Liver (tissue), 9 donors: Measurements from ENCODE around the gene EMX2. TPM values are rescaled to one million over a fixed set of nuclear protein-coding genes. Genes with fewer than 3 reads are reported as not detected.

Source experiments
- DNase-seq: peaks from one replicate; pipeline ENCODE4 v3.0.0-alpha.2; 2017; ENCODE audit warnings: low spot score
- H3K27ac ChIP-seq, 2 donors: one replicate each; pipeline ENCODE4 v1.7.0; 2013; ENCODE audit warnings: inconsistent platforms in 2 of 2, low read length in 2 of 2, control low read depth in 1 of 2, low read depth in 1 of 2, mild to moderate bottlenecking in 1 of 2
- H3K27me3 ChIP-seq, 4 donors: one replicate each; pipeline versions ENCODE4 v1.6.1 to v1.7.0; 2013; ENCODE audit warnings: low read length in 3 of 4, inconsistent platforms in 1 of 4, mild to moderate bottlenecking in 1 of 4, moderate library complexity in 1 of 4; ENCODE audit not compliant: control insufficient read depth in 4 of 4, insufficient read depth in 4 of 4
- H3K36me3 ChIP-seq, 4 donors: one replicate each; pipeline versions ENCODE4 v1.6.1 to v1.7.0; 2013; ENCODE audit warnings: low read length in 3 of 4, mild to moderate bottlenecking in 3 of 4, low read depth in 1 of 4, moderate library complexity in 1 of 4; ENCODE audit not compliant: control insufficient read depth in 4 of 4, insufficient read depth in 3 of 4
- H3K4me1 ChIP-seq, 4 donors: one replicate each; pipeline versions ENCODE4 v1.6.1 to v1.7.0; 2013; ENCODE audit warnings: low read length in 3 of 4, mild to moderate bottlenecking in 3 of 4, moderate library complexity in 1 of 4; ENCODE audit not compliant: control insufficient read depth in 4 of 4, insufficient read depth in 4 of 4
- H3K4me3 ChIP-seq, 3 donors: one replicate each; pipeline versions ENCODE4 v1.6.1 to v1.7.0; 2013; ENCODE audit warnings: low read length in 3 of 3, control low read depth in 1 of 3, low read depth in 1 of 3, mild to moderate bottlenecking in 1 of 3
- H3K9ac ChIP-seq, 2 donors: one replicate each; pipeline ENCODE4 v1.7.0; 2013; ENCODE audit warnings: low read length in 2 of 2, mild to moderate bottlenecking in 2 of 2, moderate library complexity in 2 of 2, control low read depth in 1 of 2, low read depth in 1 of 2
- H3K9me3 ChIP-seq, 4 donors: one replicate each; pipeline versions ENCODE4 v1.6.1 to v1.7.0; 2013; ENCODE audit warnings: low read length in 3 of 4; ENCODE audit not compliant: control insufficient read depth in 4 of 4
- CTCF ChIP-seq: fragments of 150-350 bp; IDR thresholded peaks from 2 replicates; pipeline ENCODE4 v1.5.1; 2017; ENCODE audit warnings: improper control_type of control experiment, low read depth, low read length; ENCODE audit not compliant: missing input control
- EGR1 ChIP-seq, 2 donors: IDR thresholded peaks; 2 replicates each; pipeline ENCODE4 v1.6.1; 2016 to 2018; ENCODE audit warnings: antibody characterized with exemption in 2 of 2, low read depth in 2 of 2
- FOXA1 ChIP-seq: IDR thresholded peaks from 2 replicates; pipeline ENCODE4 v1.6.1; 2016; ENCODE audit warnings: antibody characterized with exemption
- FOXA2 ChIP-seq: IDR thresholded peaks from 2 replicates; pipeline ENCODE4 v1.6.1; 2016; ENCODE audit warnings: antibody characterized with exemption
- GABPA ChIP-seq, 2 donors: IDR thresholded peaks in 1 of 2; conservative IDR thresholded peaks in 1 of 2; 2 replicates each; pipeline ENCODE4 v1.6.1; 2016; ENCODE audit warnings: antibody characterized with exemption in 2 of 2, mild to moderate bottlenecking in 1 of 2, moderate library complexity in 1 of 2
- HNF4A ChIP-seq, 2 donors: conservative IDR thresholded peaks; 2 replicates each; pipeline ENCODE4 v1.6.1; 2016; ENCODE audit warnings: antibody characterized with exemption in 2 of 2, mild to moderate bottlenecking in 2 of 2
- HNF4G ChIP-seq: IDR thresholded peaks from 2 replicates; pipeline ENCODE4 v1.6.1; 2016; ENCODE audit warnings: antibody characterized with exemption
- NR2F2 ChIP-seq: IDR thresholded peaks from 2 replicates; pipeline ENCODE4 v1.6.1; 2016; ENCODE audit warnings: antibody characterized with exemption
- RAD21 ChIP-seq, 2 donors: IDR thresholded peaks; 2 replicates each; pipeline ENCODE4 v1.6.1; 2016; ENCODE audit warnings: antibody characterized with exemption in 2 of 2, mild to moderate bottlenecking in 2 of 2
- RXRA ChIP-seq, 2 donors: IDR thresholded peaks; 2 replicates each; pipeline ENCODE4 v1.6.1; 2017 to 2018; ENCODE audit warnings: antibody characterized with exemption in 2 of 2, mild to moderate bottlenecking in 1 of 2
- SP1 ChIP-seq: IDR thresholded peaks from 2 replicates; pipeline ENCODE4 v1.6.1; 2018; ENCODE audit warnings: antibody characterized with exemption, mild to moderate bottlenecking
- TAF1 ChIP-seq: conservative IDR thresholded peaks from 2 replicates; pipeline ENCODE4 v1.6.1; 2016; ENCODE audit warnings: antibody characterized with exemption, mild to moderate bottlenecking
- YY1 ChIP-seq: IDR thresholded peaks from 2 replicates; pipeline ENCODE4 v1.6.1; 2016; ENCODE audit warnings: antibody characterized with exemption, mild to moderate bottlenecking
- WGBS: extraction: QIAGEN DNeasy Blood & Tissue Kit; methylation state at CpG from one replicate; pipeline ENCODE4 v1.1.7; 2013; 5-methylcytosine and 5-hydroxymethylcytosine counted together
- polyA plus RNA-seq, 2 donors: library from polyadenylated mRNA; stranded (reverse) in 1 of 2; unstranded in 1 of 2; fragments of 200-250 nt in 1 of 2; fragments of >200 nt in 1 of 2; fragmentation: Nextera tagmentation in 1 of 2; extraction: Ambion mirVana in 1 of 2; gene quantifications; one replicate each; pipeline versions ENCODE4 v1.2.1 to v1.2.3, GENCODE V29; 2013 to 2015
- total RNA-seq, 2 donors: library from RNA; depleted of rRNA; stranded (reverse); fragments of >200 nt; gene quantifications; one replicate each; pipeline ENCODE4 v1.2.3, GENCODE V29; 2014
- TF ChIP-seq, protein P1 (sequence below): IDR thresholded peaks from 2 replicates; pipeline ENCODE4 v1.6.1; 2016; ENCODE audit warnings: antibody characterized with exemption
- TF ChIP-seq, protein P2 (sequence below): IDR thresholded peaks from 2 replicates; pipeline ENCODE4 v1.6.1; 2016; ENCODE audit warnings: antibody characterized with exemption
- TF ChIP-seq, protein P3 (sequence below): IDR thresholded peaks from 2 replicates; pipeline ENCODE4 v1.6.1; 2016; ENCODE audit warnings: antibody characterized with exemption, mild to moderate bottlenecking
- donor health status: healthy.
- donor health status: healthy.
- donor health status: healthy.
- donor health status: healthy.
- donor health status: healthy.

Gene EMX2
- total and polyA plus RNA-seq, 4 donors: not detected

GRCh38 chr10:117555017-117555416 is 12.5 kb downstream of the EMX2 start:
- Histone ChIP-seq H3K4me1 (peaks cover 0 to 4% (median 2%) of the 10 kb centered on the region in 4 donors), H3K27me3 (peaks cover 4 to 26% (median 19%) of the 10 kb centered on the region in 4 donors), H3K9me3 (no peaks in the 10 kb centered on the region), H3K36me3 (no peaks in the 10 kb centered on the region), H3K9ac (no peak overlapping the region), H3K4me3 (no peak overlapping the region), H3K27ac (no peak overlapping the region)
- no peak for DNase-seq
- TF ChIP-seq, protein P1, sequence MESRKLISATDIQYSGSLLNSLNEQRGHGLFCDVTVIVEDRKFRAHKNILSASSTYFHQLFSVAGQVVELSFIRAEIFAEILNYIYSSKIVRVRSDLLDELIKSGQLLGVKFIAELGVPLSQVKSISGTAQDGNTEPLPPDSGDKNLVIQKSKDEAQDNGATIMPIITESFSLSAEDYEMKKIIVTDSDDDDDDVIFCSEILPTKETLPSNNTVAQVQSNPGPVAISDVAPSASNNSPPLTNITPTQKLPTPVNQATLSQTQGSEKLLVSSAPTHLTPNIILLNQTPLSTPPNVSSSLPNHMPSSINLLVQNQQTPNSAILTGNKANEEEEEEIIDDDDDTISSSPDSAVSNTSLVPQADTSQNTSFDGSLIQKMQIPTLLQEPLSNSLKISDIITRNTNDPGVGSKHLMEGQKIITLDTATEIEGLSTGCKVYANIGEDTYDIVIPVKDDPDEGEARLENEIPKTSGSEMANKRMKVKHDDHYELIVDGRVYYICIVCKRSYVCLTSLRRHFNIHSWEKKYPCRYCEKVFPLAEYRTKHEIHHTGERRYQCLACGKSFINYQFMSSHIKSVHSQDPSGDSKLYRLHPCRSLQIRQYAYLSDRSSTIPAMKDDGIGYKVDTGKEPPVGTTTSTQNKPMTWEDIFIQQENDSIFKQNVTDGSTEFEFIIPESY: no peak
- TF ChIP-seq EGR1 (IDR thresholded peaks at IDR 0.05; ENCODE audit: low read depth in 2 of 2) (no peak), FOXA2 (no peak), HNF4G (no peak), RXRA (IDR thresholded peaks at IDR 0.05) (no peak)
- 50% methylated on average over 12 of the region's 12 CpGs for WGBS

DNA sequence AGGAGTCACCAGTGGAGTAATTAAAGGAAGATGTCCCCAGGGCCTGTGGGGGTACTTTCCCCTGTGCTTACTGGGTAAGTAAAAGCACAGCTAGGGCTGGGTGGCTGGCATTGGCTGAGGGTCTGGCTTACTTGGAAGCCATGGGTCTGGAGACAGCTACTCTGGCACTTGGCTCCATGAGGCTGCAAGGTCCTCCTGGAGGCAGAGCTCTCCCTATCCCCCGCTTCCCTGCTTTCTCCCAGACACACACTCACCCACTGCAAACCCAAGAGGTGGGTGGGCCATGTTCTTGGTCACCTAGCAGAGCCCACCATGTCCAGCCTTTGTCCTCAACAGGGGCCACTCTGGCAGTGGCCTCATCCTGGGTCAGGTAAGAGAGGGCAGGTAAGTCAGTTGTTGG is 13.3 kb downstream of the EMX2 start:
- no peak for DNase-seq
- peaks cover 0 to 26% (median 16%) of the 10 kb centered on the region in 4 donors for H3K27me3 ChIP-seq
- H3K4me1 ChIP-seq: peaks cover 0 to 4% (median 2%) of the 10 kb centered on the region in 4 donors
- no peaks in the 10 kb centered on the region for H3K9me3 ChIP-seq
- H3K36me3 ChIP-seq: no peaks in the 10 kb centered on the region
- H3K27ac ChIP-seq: no peak overlapping the region
- no peak for TF ChIP-seq NR2F2
- H3K4me3 ChIP-seq: no peak overlapping the region
- no peak overlapping the region for H3K9ac ChIP-seq
- 90% methylated on average over 1 of the region's 1 CpG for WGBS

DNA sequence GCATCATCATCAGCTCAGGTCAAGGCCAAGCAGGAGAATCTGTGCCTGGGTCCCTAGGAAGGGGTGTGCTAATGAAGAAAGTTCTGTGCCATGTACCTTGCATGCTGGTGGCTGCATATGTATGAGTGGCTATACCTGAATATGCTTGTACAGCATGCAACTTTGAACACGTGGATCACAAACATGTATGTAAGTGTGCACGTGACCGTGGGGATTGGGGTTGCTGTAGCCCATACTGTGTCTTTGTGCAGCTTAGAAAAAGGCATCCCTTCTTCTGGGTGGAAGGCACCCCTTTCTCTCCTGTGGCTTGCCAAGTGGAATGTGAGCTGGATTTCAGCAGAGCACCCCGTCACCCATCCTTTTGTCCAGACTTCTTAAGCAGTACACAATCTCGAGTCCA is 13.8 kb downstream of the EMX2 start:
- peaks cover 0 to 4% (median 2%) of the 10 kb centered on the region in 4 donors for H3K4me1 ChIP-seq
- H3K9ac ChIP-seq: no peak overlapping the region
- H3K27ac ChIP-seq: no peak overlapping the region
- no peak for DNase-seq
- H3K27me3 ChIP-seq: peaks cover 0 to 24% (median 15%) of the 10 kb centered on the region in 4 donors
- TF ChIP-seq HNF4A (conservative IDR thresholded peaks at IDR 0.05): no peak
- TF ChIP-seq, protein P2, sequence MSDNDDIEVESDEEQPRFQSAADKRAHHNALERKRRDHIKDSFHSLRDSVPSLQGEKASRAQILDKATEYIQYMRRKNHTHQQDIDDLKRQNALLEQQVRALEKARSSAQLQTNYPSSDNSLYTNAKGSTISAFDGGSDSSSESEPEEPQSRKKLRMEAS: no peak
- no peak for TF ChIP-seq FOXA1
- no peak for TF ChIP-seq SP1
- no peak for TF ChIP-seq RAD21 (IDR thresholded peaks at IDR 0.05)
- no peak for TF ChIP-seq HNF4G
- TF ChIP-seq CTCF: no peak
- no peak for TF ChIP-seq TAF1
- TF ChIP-seq, protein P3, sequence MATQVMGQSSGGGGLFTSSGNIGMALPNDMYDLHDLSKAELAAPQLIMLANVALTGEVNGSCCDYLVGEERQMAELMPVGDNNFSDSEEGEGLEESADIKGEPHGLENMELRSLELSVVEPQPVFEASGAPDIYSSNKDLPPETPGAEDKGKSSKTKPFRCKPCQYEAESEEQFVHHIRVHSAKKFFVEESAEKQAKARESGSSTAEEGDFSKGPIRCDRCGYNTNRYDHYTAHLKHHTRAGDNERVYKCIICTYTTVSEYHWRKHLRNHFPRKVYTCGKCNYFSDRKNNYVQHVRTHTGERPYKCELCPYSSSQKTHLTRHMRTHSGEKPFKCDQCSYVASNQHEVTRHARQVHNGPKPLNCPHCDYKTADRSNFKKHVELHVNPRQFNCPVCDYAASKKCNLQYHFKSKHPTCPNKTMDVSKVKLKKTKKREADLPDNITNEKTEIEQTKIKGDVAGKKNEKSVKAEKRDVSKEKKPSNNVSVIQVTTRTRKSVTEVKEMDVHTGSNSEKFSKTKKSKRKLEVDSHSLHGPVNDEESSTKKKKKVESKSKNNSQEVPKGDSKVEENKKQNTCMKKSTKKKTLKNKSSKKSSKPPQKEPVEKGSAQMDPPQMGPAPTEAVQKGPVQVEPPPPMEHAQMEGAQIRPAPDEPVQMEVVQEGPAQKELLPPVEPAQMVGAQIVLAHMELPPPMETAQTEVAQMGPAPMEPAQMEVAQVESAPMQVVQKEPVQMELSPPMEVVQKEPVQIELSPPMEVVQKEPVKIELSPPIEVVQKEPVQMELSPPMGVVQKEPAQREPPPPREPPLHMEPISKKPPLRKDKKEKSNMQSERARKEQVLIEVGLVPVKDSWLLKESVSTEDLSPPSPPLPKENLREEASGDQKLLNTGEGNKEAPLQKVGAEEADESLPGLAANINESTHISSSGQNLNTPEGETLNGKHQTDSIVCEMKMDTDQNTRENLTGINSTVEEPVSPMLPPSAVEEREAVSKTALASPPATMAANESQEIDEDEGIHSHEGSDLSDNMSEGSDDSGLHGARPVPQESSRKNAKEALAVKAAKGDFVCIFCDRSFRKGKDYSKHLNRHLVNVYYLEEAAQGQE: no peak
- TF ChIP-seq GABPA (IDR thresholded peaks at IDR 0.05 in 1 of 2, conservative IDR thresholded peaks at IDR 0.05 in 1 of 2): no peak
- TF ChIP-seq, protein P1: no peak
- TF ChIP-seq EGR1 (IDR thresholded peaks at IDR 0.05; ENCODE audit: low read depth in 2 of 2): no peak
- no peak for TF ChIP-seq YY1
- no peak overlapping the region for H3K4me3 ChIP-seq
- WGBS: 75% methylated on average over 5 of the region's 5 CpGs
- H3K9me3 ChIP-seq: no peaks in the 10 kb centered on the region
- H3K36me3 ChIP-seq: no peaks in the 10 kb centered on the region
